ENCODE measurements around the gene PTRH1.

DNA sequence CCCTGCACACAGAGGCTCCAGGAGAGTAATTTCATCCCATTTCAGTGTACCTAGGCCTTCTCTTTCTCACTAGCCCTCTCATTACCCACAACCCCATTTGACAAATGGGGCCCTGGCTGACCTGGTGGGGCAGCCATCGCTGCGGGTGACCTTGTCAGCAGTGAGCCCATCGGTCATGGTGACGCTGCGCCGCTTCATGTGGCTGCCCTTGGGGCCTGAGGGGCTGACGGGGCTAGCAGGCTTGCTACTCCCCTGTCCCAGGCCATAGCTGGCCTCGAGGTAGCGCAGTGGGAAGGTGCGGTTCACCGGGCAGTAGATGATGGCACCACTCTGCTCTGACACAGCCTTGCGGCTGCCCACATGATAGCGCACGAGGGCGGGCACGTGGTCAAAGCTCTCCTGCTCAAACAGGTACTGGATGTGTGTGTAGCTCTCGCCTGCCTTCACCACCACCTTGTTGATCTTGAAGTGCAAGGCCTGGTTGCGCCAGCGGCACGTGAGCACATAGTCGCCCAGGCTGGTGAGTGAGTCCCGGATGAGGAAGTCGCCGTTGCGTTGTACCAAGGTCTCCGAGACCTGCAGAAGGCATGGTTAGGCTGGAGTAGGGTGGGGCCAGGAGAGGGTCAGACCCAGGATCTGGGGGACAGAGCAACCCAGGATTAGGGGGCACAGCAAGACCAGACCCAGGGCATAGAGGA is 33.8 kb upstream of the PTRH1 start:
- TF ChIP-seq, protein P1, sequence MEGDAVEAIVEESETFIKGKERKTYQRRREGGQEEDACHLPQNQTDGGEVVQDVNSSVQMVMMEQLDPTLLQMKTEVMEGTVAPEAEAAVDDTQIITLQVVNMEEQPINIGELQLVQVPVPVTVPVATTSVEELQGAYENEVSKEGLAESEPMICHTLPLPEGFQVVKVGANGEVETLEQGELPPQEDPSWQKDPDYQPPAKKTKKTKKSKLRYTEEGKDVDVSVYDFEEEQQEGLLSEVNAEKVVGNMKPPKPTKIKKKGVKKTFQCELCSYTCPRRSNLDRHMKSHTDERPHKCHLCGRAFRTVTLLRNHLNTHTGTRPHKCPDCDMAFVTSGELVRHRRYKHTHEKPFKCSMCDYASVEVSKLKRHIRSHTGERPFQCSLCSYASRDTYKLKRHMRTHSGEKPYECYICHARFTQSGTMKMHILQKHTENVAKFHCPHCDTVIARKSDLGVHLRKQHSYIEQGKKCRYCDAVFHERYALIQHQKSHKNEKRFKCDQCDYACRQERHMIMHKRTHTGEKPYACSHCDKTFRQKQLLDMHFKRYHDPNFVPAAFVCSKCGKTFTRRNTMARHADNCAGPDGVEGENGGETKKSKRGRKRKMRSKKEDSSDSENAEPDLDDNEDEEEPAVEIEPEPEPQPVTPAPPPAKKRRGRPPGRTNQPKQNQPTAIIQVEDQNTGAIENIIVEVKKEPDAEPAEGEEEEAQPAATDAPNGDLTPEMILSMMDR (IDR thresholded peaks at IDR 0.05): no peak
- TF ChIP-seq ZBTB21 (CRISPR knock-in tag; IDR thresholded peaks at IDR 0.05; ENCODE audit: borderline replicate concordance) (no peak), CREB1 (CRISPR knock-in tag; IDR thresholded peaks at IDR 0.05) (no peak), ZNF263 (CRISPR knock-in tag; IDR thresholded peaks at IDR 0.05; ENCODE audit: low read depth) (no peak), CREM (CRISPR knock-in tag; IDR thresholded peaks at IDR 0.05) (no peak), ATF1 (CRISPR knock-in tag; IDR thresholded peaks at IDR 0.05) (no peak), RELA (CRISPR knock-in tag; IDR thresholded peaks at IDR 0.05; ENCODE audit: borderline replicate concordance) (no peak)
- TF ChIP-seq, protein P2, sequence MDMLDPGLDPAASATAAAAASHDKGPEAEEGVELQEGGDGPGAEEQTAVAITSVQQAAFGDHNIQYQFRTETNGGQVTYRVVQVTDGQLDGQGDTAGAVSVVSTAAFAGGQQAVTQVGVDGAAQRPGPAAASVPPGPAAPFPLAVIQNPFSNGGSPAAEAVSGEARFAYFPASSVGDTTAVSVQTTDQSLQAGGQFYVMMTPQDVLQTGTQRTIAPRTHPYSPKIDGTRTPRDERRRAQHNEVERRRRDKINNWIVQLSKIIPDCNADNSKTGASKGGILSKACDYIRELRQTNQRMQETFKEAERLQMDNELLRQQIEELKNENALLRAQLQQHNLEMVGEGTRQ (CRISPR knock-in tag; IDR thresholded peaks at IDR 0.05): no peak
- TF ChIP-seq, protein P3, sequence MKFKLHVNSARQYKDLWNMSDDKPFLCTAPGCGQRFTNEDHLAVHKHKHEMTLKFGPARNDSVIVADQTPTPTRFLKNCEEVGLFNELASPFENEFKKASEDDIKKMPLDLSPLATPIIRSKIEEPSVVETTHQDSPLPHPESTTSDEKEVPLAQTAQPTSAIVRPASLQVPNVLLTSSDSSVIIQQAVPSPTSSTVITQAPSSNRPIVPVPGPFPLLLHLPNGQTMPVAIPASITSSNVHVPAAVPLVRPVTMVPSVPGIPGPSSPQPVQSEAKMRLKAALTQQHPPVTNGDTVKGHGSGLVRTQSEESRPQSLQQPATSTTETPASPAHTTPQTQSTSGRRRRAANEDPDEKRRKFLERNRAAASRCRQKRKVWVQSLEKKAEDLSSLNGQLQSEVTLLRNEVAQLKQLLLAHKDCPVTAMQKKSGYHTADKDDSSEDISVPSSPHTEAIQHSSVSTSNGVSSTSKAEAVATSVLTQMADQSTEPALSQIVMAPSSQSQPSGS (CRISPR knock-in tag; IDR thresholded peaks at IDR 0.05; ENCODE audit: borderline replicate concordance, low read depth): no peak
- TF ChIP-seq, protein P4, sequence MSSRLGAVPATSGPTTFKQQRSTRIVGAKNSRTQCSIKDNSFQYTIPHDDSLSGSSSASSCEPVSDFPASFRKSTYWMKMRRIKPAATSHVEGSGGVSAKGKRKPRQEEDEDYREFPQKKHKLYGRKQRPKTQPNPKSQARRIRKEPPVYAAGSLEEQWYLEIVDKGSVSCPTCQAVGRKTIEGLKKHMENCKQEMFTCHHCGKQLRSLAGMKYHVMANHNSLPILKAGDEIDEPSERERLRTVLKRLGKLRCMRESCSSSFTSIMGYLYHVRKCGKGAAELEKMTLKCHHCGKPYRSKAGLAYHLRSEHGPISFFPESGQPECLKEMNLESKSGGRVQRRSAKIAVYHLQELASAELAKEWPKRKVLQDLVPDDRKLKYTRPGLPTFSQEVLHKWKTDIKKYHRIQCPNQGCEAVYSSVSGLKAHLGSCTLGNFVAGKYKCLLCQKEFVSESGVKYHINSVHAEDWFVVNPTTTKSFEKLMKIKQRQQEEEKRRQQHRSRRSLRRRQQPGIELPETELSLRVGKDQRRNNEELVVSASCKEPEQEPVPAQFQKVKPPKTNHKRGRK (CRISPR knock-in tag; IDR thresholded peaks at IDR 0.05; ENCODE audit: borderline replicate concordance): no peak
- TF ChIP-seq, protein P5, sequence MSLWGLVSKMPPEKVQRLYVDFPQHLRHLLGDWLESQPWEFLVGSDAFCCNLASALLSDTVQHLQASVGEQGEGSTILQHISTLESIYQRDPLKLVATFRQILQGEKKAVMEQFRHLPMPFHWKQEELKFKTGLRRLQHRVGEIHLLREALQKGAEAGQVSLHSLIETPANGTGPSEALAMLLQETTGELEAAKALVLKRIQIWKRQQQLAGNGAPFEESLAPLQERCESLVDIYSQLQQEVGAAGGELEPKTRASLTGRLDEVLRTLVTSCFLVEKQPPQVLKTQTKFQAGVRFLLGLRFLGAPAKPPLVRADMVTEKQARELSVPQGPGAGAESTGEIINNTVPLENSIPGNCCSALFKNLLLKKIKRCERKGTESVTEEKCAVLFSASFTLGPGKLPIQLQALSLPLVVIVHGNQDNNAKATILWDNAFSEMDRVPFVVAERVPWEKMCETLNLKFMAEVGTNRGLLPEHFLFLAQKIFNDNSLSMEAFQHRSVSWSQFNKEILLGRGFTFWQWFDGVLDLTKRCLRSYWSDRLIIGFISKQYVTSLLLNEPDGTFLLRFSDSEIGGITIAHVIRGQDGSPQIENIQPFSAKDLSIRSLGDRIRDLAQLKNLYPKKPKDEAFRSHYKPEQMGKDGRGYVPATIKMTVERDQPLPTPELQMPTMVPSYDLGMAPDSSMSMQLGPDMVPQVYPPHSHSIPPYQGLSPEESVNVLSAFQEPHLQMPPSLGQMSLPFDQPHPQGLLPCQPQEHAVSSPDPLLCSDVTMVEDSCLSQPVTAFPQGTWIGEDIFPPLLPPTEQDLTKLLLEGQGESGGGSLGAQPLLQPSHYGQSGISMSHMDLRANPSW (CRISPR knock-in tag; conservative IDR thresholded peaks at IDR 0.05; ENCODE audit: low read depth): no peak
- TF ChIP-seq, protein P6, sequence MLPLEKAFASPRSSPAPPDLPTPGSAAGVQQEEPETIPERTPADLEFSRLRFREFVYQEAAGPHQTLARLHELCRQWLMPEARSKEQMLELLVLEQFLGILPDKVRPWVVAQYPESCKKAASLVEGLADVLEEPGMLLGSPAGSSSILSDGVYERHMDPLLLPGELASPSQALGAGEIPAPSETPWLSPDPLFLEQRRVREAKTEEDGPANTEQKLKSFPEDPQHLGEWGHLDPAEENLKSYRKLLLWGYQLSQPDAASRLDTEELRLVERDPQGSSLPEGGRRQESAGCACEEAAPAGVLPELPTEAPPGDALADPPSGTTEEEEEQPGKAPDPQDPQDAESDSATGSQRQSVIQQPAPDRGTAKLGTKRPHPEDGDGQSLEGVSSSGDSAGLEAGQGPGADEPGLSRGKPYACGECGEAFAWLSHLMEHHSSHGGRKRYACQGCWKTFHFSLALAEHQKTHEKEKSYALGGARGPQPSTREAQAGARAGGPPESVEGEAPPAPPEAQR (CRISPR knock-in tag; IDR thresholded peaks at IDR 0.05): no peak
- TF ChIP-seq, protein P7, sequence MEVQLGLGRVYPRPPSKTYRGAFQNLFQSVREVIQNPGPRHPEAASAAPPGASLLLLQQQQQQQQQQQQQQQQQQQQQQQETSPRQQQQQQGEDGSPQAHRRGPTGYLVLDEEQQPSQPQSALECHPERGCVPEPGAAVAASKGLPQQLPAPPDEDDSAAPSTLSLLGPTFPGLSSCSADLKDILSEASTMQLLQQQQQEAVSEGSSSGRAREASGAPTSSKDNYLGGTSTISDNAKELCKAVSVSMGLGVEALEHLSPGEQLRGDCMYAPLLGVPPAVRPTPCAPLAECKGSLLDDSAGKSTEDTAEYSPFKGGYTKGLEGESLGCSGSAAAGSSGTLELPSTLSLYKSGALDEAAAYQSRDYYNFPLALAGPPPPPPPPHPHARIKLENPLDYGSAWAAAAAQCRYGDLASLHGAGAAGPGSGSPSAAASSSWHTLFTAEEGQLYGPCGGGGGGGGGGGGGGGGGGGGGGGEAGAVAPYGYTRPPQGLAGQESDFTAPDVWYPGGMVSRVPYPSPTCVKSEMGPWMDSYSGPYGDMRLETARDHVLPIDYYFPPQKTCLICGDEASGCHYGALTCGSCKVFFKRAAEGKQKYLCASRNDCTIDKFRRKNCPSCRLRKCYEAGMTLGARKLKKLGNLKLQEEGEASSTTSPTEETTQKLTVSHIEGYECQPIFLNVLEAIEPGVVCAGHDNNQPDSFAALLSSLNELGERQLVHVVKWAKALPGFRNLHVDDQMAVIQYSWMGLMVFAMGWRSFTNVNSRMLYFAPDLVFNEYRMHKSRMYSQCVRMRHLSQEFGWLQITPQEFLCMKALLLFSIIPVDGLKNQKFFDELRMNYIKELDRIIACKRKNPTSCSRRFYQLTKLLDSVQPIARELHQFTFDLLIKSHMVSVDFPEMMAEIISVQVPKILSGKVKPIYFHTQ (CRISPR knock-in tag; IDR thresholded peaks at IDR 0.05): no peak

Measured in WTC11 (cell line).